T-helper 1 cell treated with Interleukin-12 subunit alpha and Interleukin-12 subunit beta and Interleukin-4 antibody, amounts not matched to agents 30 μg/mL and 1 μg/mL, for 36 hours (primary cell): ENCODE results near the gene RRBP1.
A peak's percentile ranks its signal among the peaks of the same experiment; 100 is the strongest.

Experiments
- H3K27ac Mint-ChIP-seq: one replicate; pipeline ENCODE4 v1.8.0; 2021; ENCODE audit warnings: mild to moderate bottlenecking, mixed read lengths
- H3K27me3 Mint-ChIP-seq: one replicate; pipeline ENCODE4 v1.8.0; 2021; ENCODE audit warnings: low read depth, mixed read lengths
- H3K36me3 Mint-ChIP-seq: one replicate; pipeline ENCODE4 v1.8.0; 2021; ENCODE audit warnings: low read depth, mixed read lengths
- H3K4me1 Mint-ChIP-seq: one replicate; pipeline ENCODE4 v1.8.0; 2021; ENCODE audit warnings: low read depth, mixed read lengths
- H3K4me3 Mint-ChIP-seq: one replicate; pipeline ENCODE4 v1.8.0; 2021; ENCODE audit warnings: mild to moderate bottlenecking, moderate library complexity, mixed read lengths
- H3K9me3 Mint-ChIP-seq: one replicate; pipeline ENCODE4 v1.8.0; 2021; ENCODE audit warnings: mixed read lengths

RRBP1 gene

GRCh38 chr20:17568045-17568788 is 113.8 kb downstream of the RRBP1 start:
- H3K36me3 Mint-ChIP-seq = peaks cover 8% of the 10 kb centered on the region
- H3K27me3 Mint-ChIP-seq = peaks cover 26% of the 10 kb centered on the region
- H3K27ac Mint-ChIP-seq = peak overlapping the region; percentile 1
- H3K9me3 Mint-ChIP-seq = peaks cover 4% of the 10 kb centered on the region
- H3K4me1 Mint-ChIP-seq = peaks cover 21% of the 10 kb centered on the region
- H3K4me3 Mint-ChIP-seq = peak overlapping the region; percentile 39

GRCh38 chr20:17566345-17566744 is 115.7 kb downstream of the RRBP1 start:
- Mint-ChIP-seq H3K27ac (no peak overlapping the region), H3K4me1 (peaks cover 8% of the 10 kb centered on the region), H3K27me3 (peaks cover 26% of the 10 kb centered on the region), H3K9me3 (peaks cover 4% of the 10 kb centered on the region), H3K36me3 (peaks cover 6% of the 10 kb centered on the region), H3K4me3 (no peak overlapping the region)

GRCh38 chr20:17565169-17565845 is 116.7 kb downstream of the RRBP1 start:
- Mint-ChIP-seq H3K36me3 (peaks cover 1% of the 10 kb centered on the region), H3K27ac (no peak overlapping the region), H3K4me1 (peaks cover 9% of the 10 kb centered on the region), H3K9me3 (peaks cover 4% of the 10 kb centered on the region), H3K4me3 (no peak overlapping the region), H3K27me3 (peaks cover 29% of the 10 kb centered on the region)
